GM23338 (cell line): ENCODE measurements around the gene NLRX1.

Source experiments
- EZH2 ChIP-seq: fragments of 200-600 bp; sonication (generic); IDR thresholded peaks from one replicate; pipeline ENCODE4 v1.8.0; 2017; ENCODE audit warnings: antibody characterized with exemption, mild to moderate bottlenecking, low read depth; ENCODE audit not compliant: unreplicated experiment
- JUNB ChIP-seq: IDR thresholded peaks from one replicate; pipeline ENCODE4 v1.6.1; 2016; ENCODE audit warnings: antibody characterized with exemption; ENCODE audit not compliant: unreplicated experiment
- TF ChIP-seq, protein P1 (sequence below): IDR thresholded peaks from 2 replicates; pipeline ENCODE4 v1.6.1; 2016; ENCODE audit warnings: antibody characterized with exemption
- TF ChIP-seq, protein P2 (sequence below), 2 experiments: fragments of 200-600 bp in 1 of 2; sonication (generic) in 1 of 2; conservative IDR thresholded peaks; 2 replicates each; pipeline versions ENCODE4 v1.5.1 to v1.6.1; 2016 to 2017; ENCODE audit warnings: antibody characterized with exemption in 2 of 2, low read depth in 2 of 2, mild to moderate bottlenecking in 2 of 2, moderate library complexity in 1 of 2

DNA sequence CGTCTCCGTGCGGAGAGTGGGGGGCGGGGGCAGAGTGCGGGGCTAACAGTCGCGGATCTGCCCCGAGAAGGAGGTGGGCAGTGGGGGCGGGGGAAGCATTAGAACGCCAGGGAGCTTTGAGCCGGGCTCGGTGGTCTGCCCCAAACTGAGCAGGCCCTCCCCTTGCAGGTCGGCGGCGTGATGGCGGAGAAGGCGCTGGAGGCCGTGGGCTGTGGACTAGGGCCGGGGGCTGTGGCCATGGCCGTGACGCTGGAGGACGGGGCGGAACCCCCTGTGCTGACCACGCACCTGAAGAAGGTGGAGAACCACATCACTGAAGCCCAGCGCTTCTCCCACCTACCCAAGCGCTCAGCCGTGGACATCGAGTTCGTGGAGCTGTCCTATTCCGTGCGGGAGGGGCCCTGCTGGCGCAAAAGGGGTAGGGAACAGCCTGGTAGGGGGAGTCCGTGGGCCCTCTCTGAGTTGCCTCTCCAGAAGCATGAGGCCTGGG is 18.7 kb upstream of the NLRX1 start:
- TF ChIP-seq, protein P1, sequence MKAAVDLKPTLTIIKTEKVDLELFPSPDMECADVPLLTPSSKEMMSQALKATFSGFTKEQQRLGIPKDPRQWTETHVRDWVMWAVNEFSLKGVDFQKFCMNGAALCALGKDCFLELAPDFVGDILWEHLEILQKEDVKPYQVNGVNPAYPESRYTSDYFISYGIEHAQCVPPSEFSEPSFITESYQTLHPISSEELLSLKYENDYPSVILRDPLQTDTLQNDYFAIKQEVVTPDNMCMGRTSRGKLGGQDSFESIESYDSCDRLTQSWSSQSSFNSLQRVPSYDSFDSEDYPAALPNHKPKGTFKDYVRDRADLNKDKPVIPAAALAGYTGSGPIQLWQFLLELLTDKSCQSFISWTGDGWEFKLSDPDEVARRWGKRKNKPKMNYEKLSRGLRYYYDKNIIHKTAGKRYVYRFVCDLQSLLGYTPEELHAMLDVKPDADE: no peak
- TF ChIP-seq JUNB (no peak), EZH2 (peak; percentile 29)
- TF ChIP-seq, protein P2, sequence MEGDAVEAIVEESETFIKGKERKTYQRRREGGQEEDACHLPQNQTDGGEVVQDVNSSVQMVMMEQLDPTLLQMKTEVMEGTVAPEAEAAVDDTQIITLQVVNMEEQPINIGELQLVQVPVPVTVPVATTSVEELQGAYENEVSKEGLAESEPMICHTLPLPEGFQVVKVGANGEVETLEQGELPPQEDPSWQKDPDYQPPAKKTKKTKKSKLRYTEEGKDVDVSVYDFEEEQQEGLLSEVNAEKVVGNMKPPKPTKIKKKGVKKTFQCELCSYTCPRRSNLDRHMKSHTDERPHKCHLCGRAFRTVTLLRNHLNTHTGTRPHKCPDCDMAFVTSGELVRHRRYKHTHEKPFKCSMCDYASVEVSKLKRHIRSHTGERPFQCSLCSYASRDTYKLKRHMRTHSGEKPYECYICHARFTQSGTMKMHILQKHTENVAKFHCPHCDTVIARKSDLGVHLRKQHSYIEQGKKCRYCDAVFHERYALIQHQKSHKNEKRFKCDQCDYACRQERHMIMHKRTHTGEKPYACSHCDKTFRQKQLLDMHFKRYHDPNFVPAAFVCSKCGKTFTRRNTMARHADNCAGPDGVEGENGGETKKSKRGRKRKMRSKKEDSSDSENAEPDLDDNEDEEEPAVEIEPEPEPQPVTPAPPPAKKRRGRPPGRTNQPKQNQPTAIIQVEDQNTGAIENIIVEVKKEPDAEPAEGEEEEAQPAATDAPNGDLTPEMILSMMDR (conservative IDR thresholded peaks at IDR 0.05; ENCODE audit: low read depth in 2 of 2): no peak
